ENCODE data around the gene COX7C. TPM values are rescaled to one million over a fixed set of nuclear protein-coding genes. Genes with fewer than 3 reads are reported as not detected.

The COX7C gene
- total and polyA plus RNA-seq, 9 of the 15 experiments (the other 6 are each of a cell fraction or from before 2014, with no cell fraction given): 576 to 1,783 (median 996) TPM

DNA sequence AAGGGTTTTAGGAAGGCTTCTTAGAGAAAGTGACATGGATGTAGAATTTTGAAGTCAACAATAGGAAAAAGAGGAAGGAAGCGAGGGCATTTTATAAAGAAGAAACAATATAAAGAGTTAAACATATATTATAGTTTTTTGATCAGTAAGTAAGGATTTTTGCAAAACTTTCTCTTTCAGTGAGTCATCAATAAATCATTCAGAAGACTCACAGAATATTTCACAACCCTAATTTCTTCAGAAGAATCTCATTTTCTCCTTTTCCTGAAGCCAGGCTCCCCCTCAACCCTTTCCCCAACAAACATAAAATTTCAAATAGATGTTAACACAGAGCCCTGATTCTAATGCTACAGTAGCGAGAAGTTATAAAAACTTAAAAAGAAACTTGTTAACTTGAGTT is 4.3 kb upstream of the COX7C start (continued):
- TF ChIP-seq, protein P1, sequence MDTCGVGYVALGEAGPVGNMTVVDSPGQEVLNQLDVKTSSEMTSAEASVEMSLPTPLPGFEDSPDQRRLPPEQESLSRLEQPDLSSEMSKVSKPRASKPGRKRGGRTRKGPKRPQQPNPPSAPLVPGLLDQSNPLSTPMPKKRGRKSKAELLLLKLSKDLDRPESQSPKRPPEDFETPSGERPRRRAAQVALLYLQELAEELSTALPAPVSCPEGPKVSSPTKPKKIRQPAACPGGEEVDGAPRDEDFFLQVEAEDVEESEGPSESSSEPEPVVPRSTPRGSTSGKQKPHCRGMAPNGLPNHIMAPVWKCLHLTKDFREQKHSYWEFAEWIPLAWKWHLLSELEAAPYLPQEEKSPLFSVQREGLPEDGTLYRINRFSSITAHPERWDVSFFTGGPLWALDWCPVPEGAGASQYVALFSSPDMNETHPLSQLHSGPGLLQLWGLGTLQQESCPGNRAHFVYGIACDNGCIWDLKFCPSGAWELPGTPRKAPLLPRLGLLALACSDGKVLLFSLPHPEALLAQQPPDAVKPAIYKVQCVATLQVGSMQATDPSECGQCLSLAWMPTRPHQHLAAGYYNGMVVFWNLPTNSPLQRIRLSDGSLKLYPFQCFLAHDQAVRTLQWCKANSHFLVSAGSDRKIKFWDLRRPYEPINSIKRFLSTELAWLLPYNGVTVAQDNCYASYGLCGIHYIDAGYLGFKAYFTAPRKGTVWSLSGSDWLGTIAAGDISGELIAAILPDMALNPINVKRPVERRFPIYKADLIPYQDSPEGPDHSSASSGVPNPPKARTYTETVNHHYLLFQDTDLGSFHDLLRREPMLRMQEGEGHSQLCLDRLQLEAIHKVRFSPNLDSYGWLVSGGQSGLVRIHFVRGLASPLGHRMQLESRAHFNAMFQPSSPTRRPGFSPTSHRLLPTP (IDR thresholded peaks at IDR 0.05; ENCODE audit: borderline replicate concordance, extremely low read depth, insufficient read length): no peak
- no peak for TF ChIP-seq KDM5B (IDR thresholded peaks at IDR 0.05; ENCODE audit: insufficient replicate concordance, low read depth, low read length)
- TF ChIP-seq IFI16 (CRISPR knock-in tag; IDR thresholded peaks at IDR 0.05): no peak
- TF ChIP-seq PML (IDR thresholded peaks at IDR 0.05; ENCODE audit: low read length): no peak
- TF ChIP-seq, protein P2, sequence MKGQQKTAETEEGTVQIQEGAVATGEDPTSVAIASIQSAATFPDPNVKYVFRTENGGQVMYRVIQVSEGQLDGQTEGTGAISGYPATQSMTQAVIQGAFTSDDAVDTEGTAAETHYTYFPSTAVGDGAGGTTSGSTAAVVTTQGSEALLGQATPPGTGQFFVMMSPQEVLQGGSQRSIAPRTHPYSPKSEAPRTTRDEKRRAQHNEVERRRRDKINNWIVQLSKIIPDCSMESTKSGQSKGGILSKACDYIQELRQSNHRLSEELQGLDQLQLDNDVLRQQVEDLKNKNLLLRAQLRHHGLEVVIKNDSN (CRISPR knock-in tag; IDR thresholded peaks at IDR 0.05): no peak
- TF ChIP-seq CBX1 (IDR thresholded peaks at IDR 0.05; ENCODE audit: low read depth): no peak
- TF ChIP-seq HIVEP1 (CRISPR knock-in tag; IDR thresholded peaks at IDR 0.05): no peak
- TF ChIP-seq ZKSCAN3 (CRISPR knock-in tag; IDR thresholded peaks at IDR 0.05): no peak
- TF ChIP-seq MNT (conservative IDR thresholded peaks at IDR 0.05): no peak
- TF ChIP-seq STAG1 (CRISPR knock-in tag; IDR thresholded peaks at IDR 0.05; ENCODE audit: borderline replicate concordance): no peak
- TF ChIP-seq E2F5 (CRISPR knock-in tag; IDR thresholded peaks at IDR 0.05): no peak
- TF ChIP-seq SRSF1 (IDR thresholded peaks at IDR 0.05; ENCODE audit: low read depth, low read length): no peak
- no peak for TF ChIP-seq ZNF354B (CRISPR knock-in tag; IDR thresholded peaks at IDR 0.05)
